ENCODE results near the gene PDGFRB. TPM values are rescaled to one million over a fixed set of nuclear protein-coding genes. Genes with fewer than 3 reads are reported as not detected.
A peak's percentile ranks its signal among the peaks of the same experiment; 100 is the strongest.

Gene PDGFRB
- total and polyA plus RNA-seq, 2 of the 4 experiments (the other 2 are of a cell fraction), result 108 to 124 TPM

GRCh38 chr5:150134198-150134588, 21.5 kb downstream of the PDGFRB start:
- Histone ChIP-seq H3K36me3 (ENCODE audit: control insufficient read depth, insufficient read depth, low read length) (peaks cover 76% of the 10 kb centered on the region), H2BK15ac (ENCODE audit: low read depth, low read length) (peak overlapping the region; percentile 79; the same call in 2 of the 3 replicates), H3K79me1 (ENCODE audit: low read depth in 1 of 2, low read length in 2 of 2) (peaks cover 41 to 92% of the 10 kb centered on the region in 2 experiments), H3K27me3 (ENCODE audit: control insufficient read depth, insufficient read depth, low read length) (no peaks in the 10 kb centered on the region), H2BK5ac (ENCODE audit: low read depth, low read length, poor library complexity, severe bottlenecking) (peak overlapping the region; percentile 98), H3K4me3 (ENCODE audit: insufficient read depth, low read depth, low read length) (no peak overlapping the region), H2AK5ac (ENCODE audit: low read depth, low read length) (peak overlapping the region; percentile 100), H2BK120ac (ENCODE audit: low read depth, low read length) (peak overlapping the region; percentile 99), H3K23ac (ENCODE audit: low read depth, low read length) (peak overlapping the region; percentile 74), H3K4me1 (ENCODE audit: control insufficient read depth, insufficient read depth, low read length) (peaks cover 62% of the 10 kb centered on the region), H3K9ac (ENCODE audit: low read depth, low read length) (peak overlapping the region; percentile 11; the same call in 1 of the 2 replicates), H4K91ac (ENCODE audit: insufficient read depth, low read depth, low read length) (peak overlapping the region; percentile 100), H4K20me1 (ENCODE audit: insufficient read depth, low read length) (no peaks in the 10 kb centered on the region), H3K14ac (replicated peaks; ENCODE audit: low read depth, low read length) (peak overlapping the region; percentile 48; the same call in 1 of the 2 replicates), H3K18ac (ENCODE audit: low read depth, low read length) (no peak overlapping the region), H3K9me3 (ENCODE audit: control insufficient read depth, insufficient read depth, low read length) (no peaks in the 10 kb centered on the region), H2AK9ac (replicated peaks; ENCODE audit: low read depth, low read length, poor library complexity) (peak overlapping the region; percentile 10), H3K4me2 (ENCODE audit: low read depth, low read length) (no peak overlapping the region), H3K27ac (ENCODE audit: insufficient read depth, low read length) (peak overlapping the region; percentile 98; the same call in 1 of the 2 replicates), H4K8ac (ENCODE audit: low read depth in 2 of 2, low read length in 2 of 2) (peak overlapping the region; percentile 25 to 79; a peak in 2 of 4 replicates), H3K9me1 (ENCODE audit: insufficient read depth, low read length) (peaks cover 33% of the 10 kb centered on the region), H3K56ac (ENCODE audit: extremely low read depth, insufficient read depth, low read length) (0 out of 2 replicates have a peak overlapping the region, but pooled peaks have one; percentile 10), H3K4ac (ENCODE audit: low read depth, low read length) (peak overlapping the region; percentile 100), H4K5ac (ENCODE audit: low read depth, low read length) (no peak overlapping the region; the same call in 1 of the 2 replicates), H2BK20ac (ENCODE audit: low read depth, low read length) (peak overlapping the region; percentile 54), H2AFZ (replicated peaks; ENCODE audit: low read length, poor library complexity) (no peak overlapping the region)
- no TSS peak for BruUV-seq (replicated peaks)
- TF ChIP-seq ELK1 (IDR thresholded peaks at IDR 0.05; ENCODE audit: borderline replicate concordance, low read depth, low read length) (no peak), MXI1 (IDR thresholded peaks at IDR 0.05; ENCODE audit: borderline replicate concordance, low read depth, low read length) (no peak), MAZ (IDR thresholded peaks at IDR 0.05; ENCODE audit: borderline replicate concordance, low read depth, low read length) (no peak), NFE2L2 (IDR thresholded peaks at IDR 0.05; ENCODE audit: low read depth, low read length) (no peak), RCOR1 (IDR thresholded peaks at IDR 0.05; ENCODE audit: insufficient replicate concordance, low read length) (no peak), POLR2A (IDR thresholded peaks at IDR 0.05; ENCODE audit: low read depth, low read length) (no peak)
- in situ Hi-C loops (cut with MboI; ENCODE audit: low sequenced_read_pairs) (no loop called here), dilution Hi-C loops (cut with HindIII; ENCODE audit: low sequenced_read_pairs, unreplicated experiment) (no loop called here), intact Hi-C loops (cut with micrococcal nuclease) (no loop called here)
- POLR2A ChIA-PET (ENCODE audit: unreplicated experiment), result interaction anchor here (0.6 kb wide), 2 partner anchors 69 to 95 kb away, joined by 3 read pairs; no protein-coding TSS in a partner anchor
- CTCF ChIA-PET, result no interaction called here
- DNase-seq (no peak), ATAC-seq (ENCODE audit: low read depth) (no peak)
- no CpG with 5 or more reads among the region's 7 CpGs for WGBS, 2 experiments (ENCODE audit: extremely low coverage in 2 of 2, insufficient read length in 1 of 2)
